A549 (cell line): Measurements from ENCODE around the gene ZNF317.

Experiments used
- ATOH8 ChIP-seq: fragments of 250-450 bp; sonication (Bioruptor Pico); IDR thresholded peaks from 2 replicates; pipeline ENCODE4 v1.5.0; 2020; ENCODE audit warnings: low read depth, mild to moderate bottlenecking, moderate library complexity
- CTCF ChIP-seq: fragments of >200 bp; sonication (Bioruptor Twin); formaldehyde crosslinking; IDR thresholded peaks from 3 replicates; pipeline ENCODE4 v1.5.1; 2016
- KDM1A ChIP-seq: fragments of 200-600 bp; sonication (generic); IDR thresholded peaks from 2 replicates; pipeline ENCODE4 v1.6.1; 2016; ENCODE audit warnings: low read depth, mild to moderate bottlenecking
- MYC ChIP-seq: IDR thresholded peaks from 2 replicates; pipeline ENCODE4 v1.6.1; 2012; ENCODE audit warnings: mild to moderate bottlenecking, inconsistent platforms, low read length, improper control_type of control experiment, borderline replicate concordance
- RARB ChIP-seq: fragments of 250-450 bp; sonication (Bioruptor Pico); IDR thresholded peaks from 2 replicates; pipeline ENCODE4 v1.8.0; 2021; ENCODE audit warnings: mild to moderate bottlenecking, moderate library complexity

DNA sequence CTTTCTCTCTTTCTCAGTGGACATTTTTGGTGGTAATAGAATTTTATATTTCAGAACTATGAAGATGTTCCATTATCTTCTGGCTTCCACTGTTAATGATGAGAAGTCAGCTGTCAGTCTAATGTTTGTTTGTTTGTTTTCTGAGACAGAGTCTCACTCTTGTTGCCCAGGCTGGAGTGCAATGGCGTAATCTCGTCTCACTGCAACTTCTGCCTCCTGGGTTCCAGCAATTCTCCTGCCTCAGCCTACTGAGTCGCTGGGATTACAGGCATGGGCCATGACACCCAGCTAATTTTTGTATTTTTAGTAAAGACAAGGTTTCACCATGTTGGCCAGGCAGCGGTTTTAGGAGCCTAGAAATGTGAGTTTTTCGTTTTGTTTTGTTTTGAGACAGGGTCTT, 4.7 kb downstream of the ZNF317 start:
- no peak for TF ChIP-seq CTCF
- TF ChIP-seq MYC: no peak
- TF ChIP-seq KDM1A: no peak
- TF ChIP-seq ATOH8 (CRISPR knock-in tag): no peak
- TF ChIP-seq RARB (CRISPR knock-in tag): no peak
